ENCODE measurements around the gene KRTAP10-12.

- TF ChIP-seq CTCF (IDR thresholded peaks at IDR 0.05) (no peak), POLR2A (IDR thresholded peaks at IDR 0.05) (no peak)
These were observed 21.6 kb downstream of the KRTAP10-12 start for GRCh38 chr21:44718571-44718970.

All from heart left ventricle (tissue), 13 donors.